IMR-90 (cell line): Measurements from ENCODE around the gene CPSF4L.

Experiments used
- CTCF ChIP-seq: conservative IDR thresholded peaks from 2 replicates; pipeline ENCODE4 v1.5.1; 2012; ENCODE audit warnings: mild to moderate bottlenecking, low read depth, low read length, improper control_type of control experiment
- FOS ChIP-seq: fragments of 150-350 bp; IDR thresholded peaks from 2 replicates; pipeline ENCODE4 v1.6.1; 2016; ENCODE audit warnings: low read depth, low read length

- TF ChIP-seq CTCF (no peak), FOS (no peak)
Measured at GRCh38 chr17:73265646-73266640, 4.3 kb upstream of the CPSF4L start.
